HFFc6 (cell line): ENCODE results near the gene TKFC. TPM values are rescaled to one million over a fixed set of nuclear protein-coding genes. Genes with fewer than 3 reads are reported as not detected.

ENCODE experiments used
- DNase-seq: peaks from one replicate; pipeline ENCODE4 v3.0.0-alpha.2; 2018
- H3K27ac Mint-ChIP-seq: 2 replicates; pipeline ENCODE4 v1.8.0; 2020; ENCODE audit warnings: mild to moderate bottlenecking, mixed read lengths
- H3K27me3 Mint-ChIP-seq: 2 replicates; pipeline ENCODE4 v1.8.0; 2021; ENCODE audit warnings: mild to moderate bottlenecking, moderate library complexity, mixed read lengths; ENCODE audit not compliant: insufficient read depth
- H3K36me3 Mint-ChIP-seq: 2 replicates; pipeline ENCODE4 v1.8.0; 2021; ENCODE audit warnings: low read depth, mixed read lengths
- H3K4me1 Mint-ChIP-seq: 2 replicates; pipeline ENCODE4 v1.8.0; 2020; ENCODE audit warnings: low read depth, mixed read lengths
- H3K4me3 Mint-ChIP-seq: 2 replicates; pipeline ENCODE4 v1.8.0; 2020; ENCODE audit warnings: mild to moderate bottlenecking, moderate library complexity, mixed read lengths
- H3K9me3 Mint-ChIP-seq: 2 replicates; pipeline ENCODE4 v1.8.0; 2020; ENCODE audit warnings: mild to moderate bottlenecking, mixed read lengths
- CTCF ChIP-seq: fragments of 200-600 bp; sonication (generic); IDR thresholded peaks from 2 replicates; pipeline ENCODE4 v1.5.0; 2021; ENCODE audit warnings: antibody characterized with exemption, mild to moderate bottlenecking
- total RNA-seq, 6 experiments: library from RNA; stranded (reverse); fragmentation: NEBNext Ultra II Directional; extraction: Animal tissue kit (Norgen Biotek cat#: 25700); gene quantifications; 2 replicates in 1 of 6; 3 replicates in 5 of 6; pipeline ENCODE4 v1.2.3, GENCODE V29; 2021

Gene TKFC
- total RNA-seq, 6 experiments from 2014 or later = 27.3 to 43.0 (median 31.8) TPM

GRCh38 chr11:61325649-61326414 is 7.2 kb upstream of the TKFC start:
- Mint-ChIP-seq H3K36me3 (peaks cover 51% of the 10 kb centered on the region), H3K27ac (peak overlapping the region; percentile 11), H3K27me3 (peaks cover 1% of the 10 kb centered on the region; the same call in 1 of the 2 replicates), H3K9me3 (no peaks in the 10 kb centered on the region), H3K4me3 (no peak overlapping the region), H3K4me1 (peaks cover 45% of the 10 kb centered on the region)
- TF ChIP-seq CTCF = no peak
- DNase-seq = no peak

- H3K27ac Mint-ChIP-seq = peak overlapping the region; percentile 73
- no peak for TF ChIP-seq CTCF
- no peaks in the 10 kb centered on the region for H3K9me3 Mint-ChIP-seq
- H3K27me3 Mint-ChIP-seq = peaks cover 1% of the 10 kb centered on the region; the same call in 1 of the 2 replicates
- peaks cover 61% of the 10 kb centered on the region for H3K36me3 Mint-ChIP-seq
- peak; percentile 53 for DNase-seq
- H3K4me1 Mint-ChIP-seq = peaks cover 60% of the 10 kb centered on the region
- no peak overlapping the region; the same call in 1 of the 2 replicates for H3K4me3 Mint-ChIP-seq
Observed at GRCh38 chr11:61327669-61328071, 5.4 kb upstream of the TKFC start.

- Mint-ChIP-seq H3K27ac (peak overlapping the region; percentile 73), H3K9me3 (no peaks in the 10 kb centered on the region), H3K36me3 (peaks cover 55% of the 10 kb centered on the region), H3K4me1 (peaks cover 62% of the 10 kb centered on the region), H3K4me3 (no peak overlapping the region; the same call in 1 of the 2 replicates), H3K27me3 (peaks cover 1% of the 10 kb centered on the region; the same call in 1 of the 2 replicates)
- no peak for DNase-seq
- TF ChIP-seq CTCF = no peak
Observed at GRCh38 chr11:61328351-61328750, 4.7 kb upstream of the TKFC start.

- no peaks in the 10 kb centered on the region for H3K9me3 Mint-ChIP-seq
- peak overlapping the region; percentile 30; the same call in 1 of the 2 replicates for H3K4me3 Mint-ChIP-seq
- peaks cover 77% of the 10 kb centered on the region for H3K4me1 Mint-ChIP-seq
- peak overlapping the region; percentile 2; the same call in 1 of the 2 replicates for H3K27ac Mint-ChIP-seq
- H3K36me3 Mint-ChIP-seq = peaks cover 45% of the 10 kb centered on the region
- no peak for TF ChIP-seq CTCF
- peaks cover 1% of the 10 kb centered on the region; the same call in 1 of the 2 replicates for H3K27me3 Mint-ChIP-seq
- DNase-seq = no peak
Observed at GRCh38 chr11:61329871-61330270, 3.2 kb upstream of the TKFC start.

GRCh38 chr11:61331651-61332050 is 1.4 kb upstream of the TKFC start:
- peak overlapping the region; percentile 85 for H3K27ac Mint-ChIP-seq
- H3K4me1 Mint-ChIP-seq = peaks cover 70% of the 10 kb centered on the region
- H3K9me3 Mint-ChIP-seq = no peaks in the 10 kb centered on the region
- TF ChIP-seq CTCF = no peak
- H3K27me3 Mint-ChIP-seq = peaks cover 1% of the 10 kb centered on the region; the same call in 1 of the 2 replicates
- H3K4me3 Mint-ChIP-seq = peak overlapping the region; percentile 93
- DNase-seq = no peak
- H3K36me3 Mint-ChIP-seq = peaks cover 35% of the 10 kb centered on the region
